Activated CD8-positive, alpha-beta memory T cell treated with anti-CD3 and anti-CD28 coated beads, Interleukin-2, amount 50 U/mL, for 48 hours (primary cell): ENCODE results near the gene ADNP2.

Experiments used
- DNase-seq: peaks from one replicate; pipeline ENCODE4 v3.0.0-alpha.2; 2020

The ADNP2 gene

DNA sequence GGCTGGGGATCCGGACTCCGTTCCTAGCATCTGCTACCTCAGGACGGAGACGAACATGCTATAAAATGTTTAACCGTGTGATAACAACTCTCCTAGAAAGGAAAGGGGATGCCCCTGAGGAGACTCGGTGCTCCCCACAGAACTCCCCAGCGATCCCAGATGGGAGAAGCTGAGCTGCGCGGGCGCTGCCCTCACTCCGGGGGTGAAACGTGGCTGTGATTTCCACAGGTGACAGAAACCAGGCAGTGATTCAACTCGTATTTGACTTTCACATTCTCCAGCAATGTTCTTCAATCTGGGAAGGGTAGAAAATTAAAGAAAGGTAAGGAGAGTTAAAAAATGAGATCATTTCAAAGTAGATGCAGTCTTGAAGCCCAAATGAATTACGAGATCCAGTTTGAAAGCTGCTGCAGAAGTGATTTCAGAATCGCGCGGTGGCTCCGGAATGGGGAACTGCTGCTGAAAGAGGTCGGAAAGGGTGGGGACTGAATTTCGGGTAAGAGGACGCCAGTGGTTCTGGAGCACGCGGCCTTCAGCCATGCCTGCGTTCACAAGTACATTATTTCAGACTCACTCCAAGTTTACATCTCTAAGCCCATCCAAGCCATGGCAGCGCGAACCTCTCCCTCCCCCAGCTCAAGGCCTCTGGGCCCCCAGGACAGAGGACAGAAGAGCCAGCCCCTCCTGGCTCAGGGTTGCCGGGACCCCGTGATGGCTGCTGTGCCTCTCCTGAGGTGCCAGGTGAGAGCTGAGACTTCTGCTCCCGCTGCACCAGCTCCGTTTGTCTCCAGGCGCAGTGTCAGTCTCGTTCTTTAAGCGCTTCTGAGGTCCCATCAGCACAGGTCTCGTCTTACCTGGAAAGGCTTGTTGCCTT, 39.5 kb downstream of the ADNP2 start:
- DNase-seq: no peak

- DNase-seq: no peak
Observed at GRCh38 chr18:80149667-80150066, 40.6 kb downstream of the ADNP2 start.

GRCh38 chr18:80154293-80154692, 45.2 kb downstream of the ADNP2 start:
- DNase-seq: no peak

DNA sequence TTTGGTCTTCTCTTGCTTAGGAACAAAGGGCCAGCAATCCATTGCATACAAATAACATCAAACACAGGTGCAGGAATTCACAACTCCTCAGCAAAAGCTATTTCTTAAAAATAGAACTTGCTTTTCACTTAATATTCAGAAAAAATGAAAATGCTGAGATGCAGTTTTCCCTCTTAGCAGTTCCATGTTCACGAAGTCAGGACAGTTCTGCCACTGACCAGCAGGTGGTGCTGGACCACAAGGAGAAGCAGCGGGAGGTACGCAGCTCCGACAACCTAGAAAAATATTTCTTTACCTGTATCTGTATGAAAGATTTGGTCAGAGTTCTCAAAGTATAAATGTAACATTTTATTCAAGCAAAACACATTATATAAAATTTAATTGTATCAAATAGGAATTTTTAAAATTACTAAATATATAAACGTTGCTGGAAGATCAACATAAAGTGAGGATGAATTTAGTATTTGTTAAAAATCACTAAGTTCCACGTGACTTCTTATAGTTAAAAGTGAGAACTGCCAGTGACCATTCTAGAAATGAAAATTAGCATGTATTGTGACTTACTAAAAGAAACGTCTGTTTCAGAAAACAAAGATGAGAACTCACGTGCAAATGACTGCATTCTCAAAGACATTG, 48.8 kb downstream of the ADNP2 start:
- peak; percentile 89 for DNase-seq

DNA sequence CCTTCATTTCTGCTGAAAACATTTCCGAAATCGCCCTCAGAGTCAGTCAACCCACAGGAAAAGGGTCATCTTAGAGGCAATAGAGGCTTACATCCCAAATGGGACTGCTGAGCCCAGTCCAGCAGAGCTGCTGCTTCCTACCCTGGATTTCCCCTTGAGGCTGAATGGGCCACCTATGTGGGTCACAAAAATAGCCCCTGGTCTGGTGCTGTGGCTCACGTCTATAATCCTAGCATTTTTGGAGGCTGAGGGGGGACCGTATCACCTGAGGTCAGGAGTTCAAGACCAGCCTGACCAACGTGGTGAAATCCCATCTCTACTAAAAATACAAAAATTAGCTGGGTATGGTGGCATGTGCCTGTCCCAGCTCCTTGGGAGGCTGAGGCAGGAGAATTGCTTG, 49.3 kb downstream of the ADNP2 start:
- DNase-seq: no peak

- peak; percentile 75 for DNase-seq
Observed at GRCh38 chr18:80159713-80160636, 50.9 kb downstream of the ADNP2 start.

DNA sequence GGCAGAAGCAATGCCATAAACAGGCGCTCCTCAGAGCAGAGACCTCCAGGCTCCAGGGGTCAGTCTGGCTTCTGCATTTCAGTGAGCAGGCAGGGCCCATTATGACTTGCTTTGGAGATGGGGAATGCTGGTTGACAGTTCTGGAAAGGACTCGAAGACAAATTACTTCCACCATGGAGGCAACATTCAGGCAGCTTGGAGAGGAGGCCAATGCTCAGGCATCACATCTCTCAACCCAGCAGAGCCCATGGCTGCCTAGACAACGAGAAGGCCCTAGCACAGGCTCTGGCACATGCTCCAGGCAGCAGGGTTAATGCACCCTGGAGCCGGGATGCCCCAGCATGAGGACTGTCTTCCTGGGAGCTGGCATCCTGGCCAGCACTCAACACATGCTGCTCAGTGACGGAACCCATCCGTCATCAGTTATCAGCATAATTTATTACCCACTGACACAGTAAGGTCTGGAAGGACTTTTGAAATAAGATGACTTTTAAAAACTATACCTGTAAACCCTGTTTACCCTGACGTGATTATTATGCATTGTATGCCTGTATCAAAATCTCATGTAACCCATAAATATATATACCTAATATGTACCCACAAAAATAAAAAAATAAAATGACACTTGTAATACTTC, 52.8 kb downstream of the ADNP2 start:
- no peak for DNase-seq

GRCh38 chr18:80163183-80163582, 54.1 kb downstream of the ADNP2 start:
- no peak for DNase-seq

DNA sequence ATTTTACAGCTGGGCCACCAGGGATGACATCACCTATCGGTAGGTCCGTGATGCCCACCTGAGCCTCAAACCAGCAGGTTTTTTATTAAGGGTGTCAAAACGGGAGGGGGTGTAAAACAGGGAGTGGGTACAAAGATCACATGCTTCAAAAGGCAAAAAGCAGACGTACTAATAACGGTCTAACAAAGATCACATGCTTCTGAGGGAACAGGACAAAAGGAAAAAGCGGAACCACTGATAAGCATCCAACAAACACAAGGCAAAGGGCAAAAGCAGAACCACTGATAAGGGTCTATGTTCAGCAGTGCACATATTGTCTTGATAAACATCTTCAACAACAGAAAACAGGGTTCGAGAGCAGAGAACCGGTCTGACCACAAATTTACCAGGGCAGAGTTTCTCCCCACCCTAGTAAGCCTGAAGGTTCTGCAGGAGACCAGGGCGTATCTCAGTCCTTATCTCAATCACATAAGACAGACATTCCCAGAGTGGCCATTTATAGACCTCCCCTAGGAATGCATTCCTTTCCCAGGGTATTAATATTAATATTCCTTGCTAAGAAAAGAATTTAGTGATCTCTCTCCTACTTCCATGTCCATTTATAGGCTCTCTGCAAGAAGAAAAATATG, 55.8 kb downstream of the ADNP2 start:
- peak; percentile 8 for DNase-seq

- no peak for DNase-seq
Observed at GRCh38 chr18:80166240-80166639, 57.2 kb downstream of the ADNP2 start.

GRCh38 chr18:80166725-80167124, 57.7 kb downstream of the ADNP2 start:
- no peak for DNase-seq

DNA sequence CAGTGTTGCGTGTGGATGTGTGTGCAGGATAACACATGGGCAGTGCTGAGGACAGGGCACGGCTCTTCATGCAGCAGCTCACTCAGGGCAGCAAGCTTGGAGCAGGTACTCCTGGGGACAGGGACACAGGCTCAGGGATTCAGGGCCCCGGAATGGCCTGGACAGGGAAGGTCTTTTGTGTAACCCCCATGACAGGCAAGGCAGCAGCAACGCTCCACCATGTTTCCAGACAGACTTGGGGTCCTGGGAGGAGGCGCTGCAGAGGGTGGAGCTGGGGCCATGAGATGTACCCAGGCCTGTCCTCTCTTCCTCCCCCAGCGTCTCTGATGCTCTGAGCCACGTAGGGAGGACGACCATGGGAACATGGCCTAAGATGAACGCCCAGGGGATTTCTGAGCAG, 58.3 kb downstream of the ADNP2 start:
- peak; percentile 32 for DNase-seq

DNA sequence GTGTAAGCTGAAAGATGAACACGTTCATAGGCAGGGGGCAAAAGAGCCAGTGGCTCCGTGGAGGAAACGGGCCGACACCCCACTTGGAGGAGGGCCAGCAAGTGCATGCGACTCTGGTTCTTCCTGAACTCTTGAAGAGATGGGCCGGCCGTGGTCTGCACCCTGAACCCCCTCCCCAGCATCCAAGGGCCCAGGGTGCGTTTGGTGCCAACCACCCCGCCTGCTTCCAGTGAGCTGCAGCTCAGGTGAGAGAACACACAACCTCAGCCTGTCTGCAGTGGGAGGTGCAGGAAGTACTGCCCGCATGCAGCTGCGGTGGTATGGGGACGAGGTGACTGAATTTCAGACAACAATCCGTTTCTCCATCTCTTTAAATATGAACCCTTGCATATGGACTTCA, 58.9 kb downstream of the ADNP2 start:
- DNase-seq: no peak

DNA sequence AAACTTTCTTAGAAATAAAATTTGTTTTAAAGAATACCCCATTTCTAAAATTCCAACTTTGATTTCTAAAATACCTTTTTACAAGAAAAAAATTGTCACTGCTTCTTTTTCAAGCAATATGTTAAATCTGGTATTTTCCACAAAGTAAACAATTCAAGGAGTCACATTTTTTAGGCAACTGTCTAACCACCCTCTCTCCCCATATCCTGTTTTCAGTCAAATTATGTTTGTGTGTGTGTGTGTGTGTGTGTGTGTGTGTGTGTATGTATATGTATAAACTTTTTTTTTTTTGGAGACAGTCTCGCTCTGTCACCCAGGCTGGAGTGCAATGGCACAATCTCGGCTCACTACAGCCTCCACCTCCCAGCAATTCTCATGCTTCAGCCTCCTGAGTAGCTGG, 59.3 kb downstream of the ADNP2 start:
- DNase-seq: no peak

DNA sequence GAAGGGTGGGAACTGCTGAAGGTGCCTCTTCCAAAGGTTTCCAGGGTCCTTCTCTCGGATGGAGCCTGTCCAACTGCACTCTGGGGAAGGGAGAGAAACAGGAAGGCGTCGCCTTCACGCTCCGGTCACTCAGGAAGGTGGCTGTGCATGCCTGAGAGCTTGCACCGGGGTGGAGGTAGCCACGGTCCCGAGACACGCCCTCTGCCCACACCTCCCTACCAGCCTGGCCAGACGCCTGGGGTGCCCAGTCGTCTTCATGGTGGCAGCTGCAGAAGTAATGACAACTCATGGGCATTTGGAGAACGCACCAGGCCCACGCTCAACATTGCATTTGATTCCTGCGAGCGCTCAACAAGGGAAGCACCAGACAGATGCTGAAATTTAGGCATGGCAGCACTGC, 59.9 kb downstream of the ADNP2 start:
- DNase-seq: no peak

DNA sequence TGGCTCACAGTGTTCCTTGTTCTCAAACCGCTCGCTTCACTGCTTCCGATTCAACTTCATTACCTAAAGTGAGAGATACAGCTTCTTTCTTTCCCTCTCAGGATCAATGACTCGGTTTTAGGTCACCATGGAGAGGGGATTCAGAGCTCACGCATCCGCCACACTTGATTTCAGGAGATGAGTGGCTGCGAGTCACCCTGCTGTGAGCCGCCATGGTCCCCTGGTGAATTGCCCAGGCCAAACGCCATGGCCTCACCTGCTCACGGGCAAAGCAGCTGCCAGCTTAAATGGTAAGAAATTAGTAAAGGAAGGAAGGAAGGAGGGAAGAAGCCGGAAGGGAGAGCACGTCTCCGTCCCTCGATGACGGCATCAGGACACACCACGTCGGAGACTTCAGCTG, 60.5 kb downstream of the ADNP2 start:
- no peak for DNase-seq

DNA sequence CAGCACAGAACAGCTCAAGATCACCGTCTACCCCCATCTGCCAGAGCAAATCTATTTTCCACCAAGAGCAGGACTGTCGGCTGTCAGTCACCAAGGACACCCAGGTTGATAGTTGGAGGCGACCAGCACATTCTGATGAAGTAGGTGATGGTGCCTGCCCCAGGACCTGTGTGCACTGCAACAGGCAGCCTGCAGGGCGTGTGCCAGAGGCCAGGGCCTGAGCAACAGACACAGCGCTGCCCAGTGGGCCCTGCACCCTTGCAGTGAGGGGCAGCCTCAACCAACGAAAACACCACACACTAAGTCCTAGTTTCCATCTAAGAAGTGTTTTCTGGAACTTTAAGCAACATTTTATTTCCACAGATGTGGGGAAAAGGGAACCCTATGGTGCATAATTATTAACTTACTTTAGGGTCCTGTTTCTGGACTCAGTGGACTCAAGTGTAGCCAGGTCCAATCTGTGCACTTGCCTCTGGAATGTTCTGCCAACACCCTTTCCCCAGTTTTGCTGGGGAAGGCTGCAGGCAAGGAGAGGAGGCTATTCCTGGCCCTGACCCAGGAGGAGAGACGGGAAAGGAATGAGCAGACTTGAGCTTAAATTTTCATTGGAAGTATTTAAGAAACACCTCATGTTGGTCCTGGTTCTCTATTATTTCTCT, 61.5 kb downstream of the ADNP2 start:
- no peak for DNase-seq

DNA sequence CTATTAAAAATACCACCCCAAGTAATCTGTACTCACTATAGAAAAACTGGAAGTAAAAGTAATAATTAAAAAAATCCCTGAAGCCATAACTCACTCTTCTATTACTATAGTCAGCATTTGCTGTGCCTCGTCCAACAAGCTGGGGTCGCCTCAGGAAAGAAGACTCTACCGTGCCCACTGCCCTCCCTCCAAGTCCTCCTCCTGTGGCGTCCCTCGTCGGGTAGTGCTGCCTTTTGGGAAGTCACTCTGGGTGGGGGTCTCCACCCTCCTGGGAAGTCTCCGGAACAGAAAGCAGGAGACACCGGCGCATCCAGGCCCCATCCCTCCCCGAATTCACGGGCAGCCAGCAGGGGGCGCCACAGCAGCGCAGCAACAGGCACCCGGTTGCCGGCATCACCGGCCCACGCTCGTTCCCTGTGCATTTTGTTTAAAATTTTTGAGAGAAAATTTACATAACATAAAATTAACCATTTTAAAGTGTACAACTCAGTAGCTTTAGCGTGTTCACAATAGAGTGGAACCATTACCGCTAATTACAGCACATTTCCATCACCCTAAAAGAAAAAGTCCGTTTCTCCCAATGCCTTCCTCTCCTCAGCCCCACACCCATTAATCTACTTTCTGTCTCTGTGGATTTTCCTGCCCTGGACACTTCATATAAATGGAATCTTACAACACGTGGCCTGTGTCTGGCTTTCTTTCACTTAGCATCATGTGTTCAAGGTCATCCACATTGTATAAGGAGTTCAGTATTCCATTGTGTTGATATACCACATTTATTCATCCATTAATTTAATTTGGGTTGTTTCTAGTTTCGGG, 62.2 kb downstream of the ADNP2 start:
- peak; percentile 94 for DNase-seq

- DNase-seq: no peak
Observed at GRCh38 chr18:80172056-80172455, 63.0 kb downstream of the ADNP2 start.

- no peak for DNase-seq
Observed at GRCh38 chr18:80173060-80173459, 64.0 kb downstream of the ADNP2 start.
